Esophagus muscularis mucosa (tissue), 4 donors: ENCODE measurements around the gene CPNE8.

Experiments used
- CTCF ChIP-seq, 3 experiments: fragments of 200-600 bp in 2 of 3; fragments of 450-650 bp in 1 of 3; sonication (generic) in 2 of 3; IDR thresholded peaks; one replicate each; pipeline ENCODE4 v1.5.1; 2017 to 2019; ENCODE audit warnings: antibody characterized with exemption in 3 of 3, mild to moderate bottlenecking in 2 of 3, moderate library complexity in 1 of 3
- EP300 ChIP-seq: sonication (generic); formaldehyde crosslinking; IDR thresholded peaks from one replicate; pipeline ENCODE4 v1.6.1; 2017; ENCODE audit warnings: antibody characterized with exemption
- POLR2A ChIP-seq: fragments of 450-650 bp; IDR thresholded peaks from one replicate; pipeline ENCODE4 v1.6.1; 2017; ENCODE audit warnings: antibody characterized with exemption, moderate library complexity, mild to moderate bottlenecking, low read depth
- POLR2AphosphoS5 ChIP-seq, 2 donors: sonication (generic); formaldehyde crosslinking; IDR thresholded peaks; one replicate each; pipeline ENCODE4 v1.6.1; 2017; ENCODE audit warnings: antibody characterized with exemption in 2 of 2

GRCh38 chr12:38771871-38772270 lies 133.5 kb downstream of the CPNE8 start:
- no peak for TF ChIP-seq CTCF (IDR thresholded peaks at IDR 0.05)
- TF ChIP-seq POLR2AphosphoS5 (IDR thresholded peaks at IDR 0.05) = no peak
- TF ChIP-seq POLR2A = no peak
- TF ChIP-seq EP300 = no peak
